Left forelimb (tissue), 1 donor: ENCODE measurements around the gene ARHGAP22.

Experiments used
- DNase-seq: peaks from one replicate; pipeline ENCODE4 v3.0.0-alpha.2; 2018; ENCODE audit warnings: low spot score

The ARHGAP22 gene

DNA sequence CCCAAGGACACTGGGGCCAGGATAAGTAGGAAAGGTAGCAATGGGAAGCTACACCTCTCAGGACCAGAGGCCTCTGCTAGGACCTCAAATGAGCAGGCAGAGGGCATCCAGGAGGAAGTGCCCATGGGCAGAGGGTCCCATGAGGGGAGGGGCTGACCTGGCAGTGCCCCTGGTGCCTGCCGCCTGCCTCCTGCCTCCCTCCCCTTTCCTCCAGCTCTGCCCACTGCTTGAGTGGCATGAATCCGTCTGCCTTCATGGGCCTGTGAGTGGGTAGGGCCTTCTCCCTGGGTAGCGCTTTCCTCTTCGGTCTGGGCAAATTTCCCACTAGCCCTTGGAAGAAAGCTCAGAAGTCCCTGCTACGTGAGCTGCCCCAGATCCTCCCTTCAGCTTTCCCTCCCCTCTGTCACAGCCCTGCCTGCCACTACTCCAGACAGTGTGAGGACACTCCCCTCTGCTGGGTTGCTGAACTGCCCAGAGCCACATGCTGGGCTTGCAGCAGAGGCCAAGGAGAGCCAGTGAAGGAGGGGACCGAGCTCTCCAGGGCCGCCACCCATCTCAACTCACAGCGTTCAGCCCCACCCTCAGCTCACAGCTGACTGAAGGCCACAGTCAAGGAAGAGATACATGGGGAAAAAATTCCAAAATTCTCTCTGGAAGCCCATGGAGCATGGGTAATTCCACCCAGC, 141.4 kb downstream of the ARHGAP22 start:
- peak; percentile 59 for DNase-seq

DNA sequence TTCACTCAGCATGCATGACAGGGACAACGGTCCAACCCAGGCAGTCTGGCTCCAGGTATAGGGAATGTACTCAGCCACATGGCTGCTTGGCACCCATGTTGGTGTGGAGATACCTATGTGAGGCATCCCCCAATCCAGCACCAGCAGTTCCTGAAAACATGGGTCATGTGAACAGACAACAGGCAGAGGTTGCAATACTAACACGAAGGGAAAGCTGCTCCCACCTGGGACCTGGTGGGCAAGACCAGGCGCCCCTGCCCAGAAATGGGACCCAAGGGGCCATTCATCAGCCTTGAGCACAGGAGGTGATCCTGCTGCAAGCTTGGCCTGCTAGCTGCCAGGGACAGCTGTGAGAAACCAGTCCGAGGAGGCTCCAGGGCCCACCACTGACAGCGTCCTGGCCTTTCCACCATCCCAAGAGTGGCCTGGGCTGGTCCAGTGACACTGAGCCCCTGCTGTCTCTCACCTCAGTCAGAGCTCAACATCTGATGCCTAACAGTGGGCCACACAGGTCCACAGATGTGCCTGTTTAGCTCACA, 142.3 kb downstream of the ARHGAP22 start:
- no peak for DNase-seq

DNA sequence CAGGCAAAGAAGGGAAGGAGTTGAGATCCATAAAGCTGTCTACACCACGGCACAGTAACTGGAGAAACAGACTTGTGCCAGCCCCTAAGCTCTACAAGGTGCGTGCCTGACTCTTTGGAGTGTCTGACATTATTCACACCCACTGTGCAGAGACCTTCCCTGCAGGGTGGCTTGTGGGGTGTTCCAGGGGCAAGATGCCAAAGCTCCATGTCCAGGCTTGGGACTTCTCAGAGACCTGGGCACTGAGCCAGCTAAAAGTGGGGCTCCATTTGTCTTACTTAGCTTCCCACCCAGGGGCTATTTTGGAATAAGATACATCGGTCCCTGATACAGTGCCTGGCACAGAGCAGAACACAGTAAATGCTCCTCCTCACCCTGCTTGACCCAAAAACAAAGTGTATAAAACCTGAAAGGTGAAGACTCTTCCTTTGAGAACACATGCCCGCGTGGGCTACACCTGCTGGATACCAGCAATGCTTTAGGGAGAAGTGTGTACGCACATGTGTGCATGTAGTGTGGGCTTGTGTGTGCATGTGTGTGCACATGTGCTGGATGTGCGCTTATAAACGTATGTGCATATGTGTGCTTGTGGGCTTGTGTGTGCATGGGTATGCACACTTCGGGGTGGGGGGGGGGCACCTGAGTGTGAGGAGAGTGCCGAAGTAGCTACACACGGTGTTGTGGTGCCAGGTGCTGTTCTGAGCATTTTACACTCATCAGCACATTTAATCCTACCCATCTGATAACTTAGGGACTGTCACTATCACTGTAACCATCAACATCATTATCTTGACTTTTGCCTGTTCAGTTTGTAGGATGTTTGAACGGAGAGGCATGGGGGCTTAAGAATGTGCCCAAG, 143.0 kb downstream of the ARHGAP22 start:
- no peak for DNase-seq

DNA sequence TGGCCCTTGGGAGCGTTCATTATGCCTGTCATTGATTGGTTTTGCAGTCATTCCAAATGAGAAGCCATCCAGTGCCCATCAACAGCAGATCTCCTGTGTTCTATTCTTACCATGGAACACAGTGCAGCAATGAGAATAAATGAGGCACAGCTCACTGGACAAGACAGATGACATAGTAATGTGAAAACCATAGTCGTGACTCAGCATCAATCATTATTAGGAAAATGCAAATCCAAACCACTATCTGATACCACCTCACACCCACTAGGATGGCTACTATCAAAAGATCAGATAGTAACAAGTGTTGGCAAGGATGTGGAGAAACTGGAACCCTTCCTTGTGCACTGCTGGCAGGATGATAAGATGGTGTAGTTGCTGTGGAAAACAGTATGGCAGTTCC, 144.7 kb downstream of the ARHGAP22 start:
- no peak for DNase-seq

DNA sequence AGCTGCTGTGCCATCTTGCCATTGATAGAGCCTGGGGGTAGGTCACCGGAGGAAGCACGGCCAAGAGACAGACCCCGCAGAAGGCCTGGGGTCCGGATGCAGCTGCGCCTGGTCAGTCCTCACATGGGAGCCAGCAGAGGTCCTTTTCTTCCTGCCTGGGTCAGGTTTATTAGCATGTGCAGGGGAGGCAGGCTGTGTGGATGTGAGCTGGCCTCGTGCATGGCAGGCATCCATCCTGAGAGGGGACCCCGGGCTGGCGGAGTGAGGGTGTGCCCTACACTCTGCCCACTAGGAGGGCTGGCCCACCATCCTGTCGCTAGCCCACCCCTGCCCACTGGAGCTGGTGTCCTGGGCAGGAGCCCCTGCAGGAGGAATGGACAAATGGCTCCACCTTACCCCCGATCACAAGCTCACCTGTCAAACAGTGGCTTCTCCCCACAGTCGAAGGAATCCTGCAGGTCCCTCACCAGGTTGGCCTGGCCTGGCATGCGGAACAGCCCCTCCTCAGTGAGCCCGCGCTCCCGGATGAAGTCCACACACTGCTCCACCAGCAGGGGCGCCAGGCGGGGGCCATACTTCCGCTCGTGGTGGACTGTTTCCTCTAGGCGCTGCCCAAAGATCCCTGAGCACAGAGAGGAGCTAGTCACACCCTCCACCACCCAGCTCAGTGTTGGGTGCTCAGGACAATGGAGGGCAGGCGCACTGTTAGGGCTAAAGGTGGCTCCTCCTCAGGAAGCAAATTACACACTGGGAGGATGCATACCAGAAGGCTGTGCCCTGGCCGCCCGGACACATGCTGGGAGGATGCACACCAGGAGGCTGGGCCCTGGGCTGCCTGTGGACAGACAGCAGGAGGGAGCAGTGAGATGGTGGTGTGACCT, 145.4 kb downstream of the ARHGAP22 start:
- DNase-seq: peak; percentile 55

DNA sequence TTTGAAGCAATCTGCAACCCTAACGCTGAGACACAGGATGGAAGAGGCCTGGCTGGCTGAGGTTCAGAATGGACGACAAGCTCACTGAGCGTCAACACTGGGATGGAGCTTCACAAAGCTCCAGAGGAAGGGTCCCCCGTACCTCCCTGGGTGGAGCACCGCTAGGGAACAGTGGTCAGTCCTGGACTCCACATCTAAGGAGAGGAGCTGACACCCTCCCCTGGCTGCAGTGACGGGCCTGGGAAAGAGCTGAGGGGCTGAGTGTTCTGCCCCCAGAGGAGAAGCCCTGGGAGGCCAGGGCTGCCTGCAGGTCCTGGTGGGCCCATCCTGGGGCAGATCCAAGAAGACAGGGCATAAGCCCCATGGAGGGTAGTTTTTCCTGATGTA, 146.2 kb downstream of the ARHGAP22 start:
- no peak for DNase-seq

DNA sequence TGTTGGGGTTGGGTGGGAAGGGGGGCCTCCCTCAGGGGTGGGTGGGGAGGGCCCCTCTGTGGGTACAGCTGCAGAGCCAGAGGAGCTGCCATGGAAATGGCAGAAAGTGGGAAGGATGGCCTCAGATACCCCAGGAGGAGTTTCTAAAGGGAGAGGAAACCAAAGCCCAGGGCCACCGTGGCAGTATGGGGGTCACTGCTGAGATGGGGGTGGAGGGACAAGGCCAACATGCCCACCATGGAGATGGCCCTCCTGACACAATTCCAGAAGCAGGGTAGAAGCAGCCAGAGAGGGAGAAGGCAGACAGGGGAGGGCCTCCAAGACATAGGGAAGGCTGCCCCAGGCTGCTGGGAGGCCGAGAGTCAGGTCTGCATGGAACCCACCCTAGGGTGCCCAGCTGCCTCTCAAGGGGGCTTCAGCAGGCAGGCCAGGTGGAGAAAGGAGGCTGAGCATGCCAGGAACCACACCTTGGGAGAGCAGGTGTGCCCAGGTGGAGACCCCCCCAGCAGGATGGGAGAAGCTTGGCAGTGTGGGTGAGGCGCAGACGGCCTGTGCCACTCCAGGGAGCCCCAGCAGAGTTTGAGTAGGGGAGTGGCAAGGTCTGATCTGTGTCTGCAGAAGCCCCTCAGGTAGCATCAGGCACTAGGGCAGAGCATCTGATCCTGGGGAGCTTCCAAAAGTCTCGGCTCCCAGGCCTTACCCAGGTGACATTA, 146.8 kb downstream of the ARHGAP22 start:
- DNase-seq: peak; percentile 56

DNA sequence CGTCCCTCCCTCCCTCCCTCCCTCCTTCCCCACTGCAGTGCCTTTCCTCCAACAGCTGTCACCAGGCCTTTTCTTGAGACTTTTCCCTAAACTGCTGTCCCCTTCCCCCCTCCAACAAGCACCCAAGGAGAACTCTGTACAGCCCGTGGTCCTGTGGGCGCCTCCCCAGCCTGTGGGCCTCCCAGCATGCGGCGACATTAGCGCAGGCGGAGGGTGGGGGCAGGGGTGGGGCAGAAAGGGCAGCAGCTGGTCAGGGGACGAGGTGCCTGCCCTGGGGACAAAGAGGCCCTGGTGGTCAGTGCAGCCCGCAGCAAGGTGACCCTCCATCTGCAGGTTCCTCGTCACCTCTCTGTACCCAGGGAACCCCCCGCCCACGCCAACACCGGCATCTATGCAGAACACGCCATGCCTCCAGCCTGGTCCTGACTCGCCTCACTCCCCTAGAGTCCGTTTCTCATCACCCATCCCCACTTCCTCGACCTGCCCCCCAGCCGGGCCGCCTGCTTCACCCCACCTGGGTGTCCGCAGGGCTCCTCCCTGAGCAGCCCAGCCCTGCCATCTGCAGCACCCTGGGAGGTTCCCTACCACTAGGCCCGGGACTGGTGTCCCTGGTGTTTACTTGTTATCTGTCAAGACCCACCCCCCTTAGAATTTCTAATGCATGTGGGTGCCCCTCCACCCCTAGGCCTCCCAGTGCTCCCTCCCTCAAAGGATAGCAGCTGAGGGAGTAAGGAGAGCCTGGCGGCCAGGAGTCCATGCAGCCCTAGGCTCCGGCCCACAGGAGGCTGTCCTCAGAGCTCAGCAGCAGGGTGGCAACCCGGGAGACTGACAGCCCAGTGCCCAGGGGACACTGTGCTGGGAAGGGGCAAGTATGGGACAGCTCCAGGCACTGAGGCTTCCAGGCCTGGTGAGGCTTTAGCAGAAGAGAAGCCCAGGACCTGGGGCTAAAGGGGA, 147.8 kb downstream of the ARHGAP22 start:
- DNase-seq: no peak

DNA sequence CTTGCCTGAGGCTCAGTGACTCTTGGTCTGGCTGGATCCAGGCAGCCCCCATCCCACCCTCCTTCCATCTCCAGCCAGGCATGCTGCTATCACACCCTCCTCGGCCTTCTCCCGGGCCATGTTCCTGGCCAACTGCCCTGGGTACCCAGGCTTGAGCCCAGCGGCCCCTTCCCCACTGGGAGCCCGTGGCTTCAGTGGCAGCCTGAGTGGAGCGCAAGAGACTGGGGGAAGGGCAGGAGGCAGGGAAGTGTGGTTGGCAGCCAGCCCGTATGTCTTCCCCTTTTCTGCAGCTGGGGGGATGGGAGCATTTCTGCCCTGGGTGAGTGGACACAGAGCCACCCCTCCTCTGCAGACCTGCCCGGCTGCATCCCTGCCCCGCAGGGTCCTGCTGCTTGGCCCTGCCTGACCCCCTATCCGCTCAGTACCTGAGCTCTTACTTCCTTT, 148.5 kb downstream of the ARHGAP22 start:
- peak; percentile 65 for DNase-seq

DNA sequence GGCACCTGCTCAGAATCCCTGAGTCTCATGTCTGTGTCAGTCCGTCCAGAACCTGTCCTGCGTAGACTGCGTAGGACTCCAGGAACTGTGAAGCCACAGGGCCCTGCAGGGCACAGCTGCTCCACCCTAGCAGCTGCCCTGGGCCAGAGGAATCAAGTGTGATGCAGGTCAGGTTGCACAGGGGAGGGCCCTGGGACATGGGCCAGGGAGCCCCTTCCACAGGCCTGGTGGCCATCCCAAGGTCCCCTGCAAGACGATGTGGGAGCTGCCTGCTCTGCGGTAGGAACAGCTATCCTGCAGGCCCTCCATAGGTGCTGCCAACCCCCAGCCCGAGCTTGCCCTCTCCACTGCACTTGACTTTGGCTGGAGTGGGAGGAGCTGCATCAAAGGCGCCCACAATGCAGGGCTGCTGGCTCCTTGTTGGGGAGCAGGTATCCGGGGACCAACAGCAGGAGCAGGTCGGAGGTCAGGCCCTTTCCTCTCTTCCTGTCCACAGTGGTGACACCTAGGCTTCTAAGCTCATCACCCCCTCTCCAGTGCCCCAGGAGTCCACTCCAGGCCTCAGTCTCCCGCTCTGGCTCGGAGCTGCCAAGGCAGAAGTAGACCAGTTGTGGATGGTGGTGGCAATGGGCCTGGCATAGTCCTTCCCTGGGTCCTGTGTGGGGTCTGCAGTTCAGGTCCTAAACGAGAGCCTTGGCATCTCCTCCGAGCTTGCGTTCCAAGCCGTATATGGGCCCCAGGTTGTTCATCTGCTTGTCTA, 149.3 kb downstream of the ARHGAP22 start:
- DNase-seq: peak; percentile 55

DNA sequence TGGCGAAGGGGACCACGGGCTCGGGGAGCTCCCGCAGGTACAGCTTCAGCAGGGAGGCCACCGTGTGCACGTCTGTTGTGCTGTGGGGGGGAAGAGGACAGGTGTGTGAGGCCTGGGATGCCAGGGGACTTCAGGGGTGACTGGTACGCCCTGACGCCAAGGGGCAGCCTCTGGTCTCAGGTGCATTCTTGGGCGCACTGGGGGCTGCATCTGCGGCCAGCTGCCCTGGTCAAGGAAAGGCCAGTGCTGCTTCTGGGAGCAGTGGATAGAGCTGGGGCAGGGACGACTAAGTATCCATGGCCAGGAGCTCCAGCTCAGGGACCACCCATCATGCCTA, 149.8 kb downstream of the ARHGAP22 start:
- DNase-seq: no peak

DNA sequence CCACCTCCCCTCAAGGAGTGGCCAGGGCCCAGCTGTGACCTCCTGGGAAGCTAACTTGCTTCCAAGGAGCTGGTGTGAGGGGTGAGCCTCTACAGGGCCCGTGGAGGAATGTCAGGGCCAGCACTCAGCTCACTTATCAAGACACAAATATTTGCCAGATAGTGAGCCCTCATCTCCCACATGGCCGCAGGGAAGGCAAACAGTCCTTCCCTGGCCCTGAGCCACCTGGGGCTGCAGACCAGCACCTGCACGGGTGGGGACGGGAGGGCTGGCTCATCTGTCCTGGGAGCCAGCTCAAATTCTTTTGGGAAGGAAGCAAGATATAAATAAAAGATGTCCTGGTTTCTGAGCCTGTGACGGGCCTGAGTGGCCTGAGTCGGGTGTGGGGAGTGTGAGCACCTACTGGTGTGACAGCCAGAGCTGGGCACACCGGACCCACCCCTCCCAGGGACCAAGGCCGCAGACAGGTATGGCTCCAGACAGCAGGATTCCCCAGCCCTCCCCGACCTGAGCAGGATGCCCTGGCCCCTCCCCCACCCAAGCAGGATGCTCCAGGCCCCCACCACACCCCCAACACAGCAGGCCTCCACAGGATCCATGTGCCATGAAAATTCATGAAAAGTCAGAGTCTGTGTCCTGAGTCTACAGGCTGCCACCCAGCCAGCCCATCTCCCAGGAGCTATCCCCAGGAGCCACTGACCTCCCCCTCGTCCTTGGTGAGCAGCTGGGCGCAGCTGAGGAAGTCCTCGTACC, 150.4 kb downstream of the ARHGAP22 start:
- DNase-seq: peak; percentile 47

DNA sequence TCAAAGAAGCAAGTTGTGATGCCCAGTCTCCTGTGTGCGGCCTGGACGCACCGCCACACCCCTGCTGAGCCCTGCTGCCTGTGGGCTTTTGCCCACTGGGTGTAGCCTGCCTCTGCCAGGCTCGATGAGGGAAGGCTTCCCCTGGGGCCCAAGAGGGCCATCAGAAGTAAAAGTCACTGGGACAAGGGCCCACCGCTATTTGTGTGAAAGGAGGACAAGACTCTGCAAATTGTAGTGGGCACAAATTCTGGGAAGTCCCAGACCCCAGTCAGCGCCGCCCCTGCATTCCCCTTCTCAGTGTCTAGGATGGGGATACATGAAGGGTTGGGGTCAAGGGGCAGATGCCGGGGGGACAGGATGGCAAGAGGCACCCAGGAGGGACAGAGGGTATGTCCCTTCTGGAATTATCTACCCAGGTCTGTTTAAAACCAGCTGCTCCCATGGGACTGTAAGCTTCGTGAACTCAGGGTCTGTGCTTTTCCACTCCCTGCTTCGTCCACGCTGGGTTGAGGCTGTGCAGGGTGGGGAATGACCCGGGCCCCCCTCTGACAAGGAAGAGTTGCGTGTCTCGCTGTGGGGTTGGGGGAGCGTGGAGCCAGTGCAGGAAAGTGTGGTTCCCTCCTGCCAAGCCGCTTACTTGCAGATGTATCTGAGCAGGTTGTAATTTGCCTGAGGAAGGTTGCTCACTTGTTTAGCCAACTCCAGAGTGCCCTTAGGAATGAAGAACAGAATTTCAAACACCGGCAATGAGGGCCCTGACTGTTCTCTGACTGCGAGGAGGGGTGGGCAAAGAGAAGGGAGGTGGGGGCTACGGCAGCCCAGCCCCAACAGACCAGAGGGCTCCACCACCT, 151.2 kb downstream of the ARHGAP22 start:
- no peak for DNase-seq

DNA sequence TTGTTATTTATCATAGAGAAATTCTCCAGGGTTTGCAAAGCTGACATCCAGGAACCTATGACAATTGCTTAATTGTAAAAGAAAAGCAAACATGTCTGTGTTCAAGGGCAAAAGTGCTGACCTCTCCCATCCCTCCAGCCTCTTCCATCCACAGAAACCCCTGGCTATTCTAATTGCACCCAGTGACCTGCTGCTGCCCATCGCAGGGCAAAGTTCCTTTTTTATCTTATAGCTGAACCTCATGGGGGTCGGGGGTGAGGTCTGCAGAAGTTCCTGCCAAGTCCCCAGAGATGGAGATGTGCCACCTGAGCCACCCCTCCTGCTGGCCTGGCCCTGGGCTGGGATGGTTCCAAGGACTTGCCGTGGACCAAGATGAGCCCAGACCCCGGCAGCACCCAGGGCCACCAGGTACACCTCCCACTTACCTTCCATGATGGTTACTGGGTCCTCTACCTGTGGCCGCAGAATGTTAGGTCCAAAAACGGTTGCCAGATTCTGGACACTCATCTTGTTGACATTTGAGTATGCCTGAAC, 151.9 kb downstream of the ARHGAP22 start:
- peak; percentile 52 for DNase-seq

DNA sequence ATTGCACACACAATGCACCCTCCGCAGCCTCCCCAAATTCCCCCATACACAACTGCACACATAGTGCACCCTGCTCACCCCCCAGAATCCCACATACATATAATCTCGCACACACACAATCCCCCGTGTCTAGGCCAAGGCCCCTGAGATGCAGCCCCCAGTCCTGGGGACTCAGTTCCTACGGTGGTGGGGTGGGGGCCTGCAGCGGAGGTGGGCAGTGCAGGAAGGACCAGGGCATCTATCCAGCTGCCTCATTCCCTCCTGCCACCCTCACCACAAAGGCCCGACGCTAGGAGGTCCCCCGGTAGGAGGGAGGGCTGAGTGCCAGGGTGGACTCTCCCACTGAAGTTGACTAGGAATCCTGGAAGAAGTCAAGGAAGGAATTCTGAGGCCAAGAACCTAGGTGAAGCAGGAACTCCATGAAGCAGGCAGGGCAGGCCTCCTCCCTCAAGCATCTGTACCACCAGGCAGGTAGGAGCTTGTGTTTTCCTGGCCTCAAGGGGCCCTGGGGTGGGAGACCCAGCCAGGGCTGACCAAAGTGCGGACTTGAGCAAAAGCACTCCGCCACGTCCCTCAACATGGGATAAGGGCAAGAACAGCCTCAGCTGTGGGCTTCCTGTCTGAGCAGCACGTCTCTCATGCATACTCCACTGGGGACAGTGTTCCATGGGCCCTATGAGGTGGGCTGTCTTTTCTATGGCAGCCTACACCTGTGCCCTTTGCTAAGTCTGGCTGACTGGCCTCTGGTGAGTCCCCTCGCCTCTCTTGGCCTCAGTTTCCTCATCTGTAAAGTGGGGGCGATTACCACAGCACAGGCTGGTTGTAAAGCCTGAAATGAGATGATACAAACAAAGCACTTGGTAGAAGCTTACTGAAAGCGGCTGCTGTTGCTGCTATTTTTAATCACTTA, 152.6 kb downstream of the ARHGAP22 start:
- peak; percentile 61 for DNase-seq

DNA sequence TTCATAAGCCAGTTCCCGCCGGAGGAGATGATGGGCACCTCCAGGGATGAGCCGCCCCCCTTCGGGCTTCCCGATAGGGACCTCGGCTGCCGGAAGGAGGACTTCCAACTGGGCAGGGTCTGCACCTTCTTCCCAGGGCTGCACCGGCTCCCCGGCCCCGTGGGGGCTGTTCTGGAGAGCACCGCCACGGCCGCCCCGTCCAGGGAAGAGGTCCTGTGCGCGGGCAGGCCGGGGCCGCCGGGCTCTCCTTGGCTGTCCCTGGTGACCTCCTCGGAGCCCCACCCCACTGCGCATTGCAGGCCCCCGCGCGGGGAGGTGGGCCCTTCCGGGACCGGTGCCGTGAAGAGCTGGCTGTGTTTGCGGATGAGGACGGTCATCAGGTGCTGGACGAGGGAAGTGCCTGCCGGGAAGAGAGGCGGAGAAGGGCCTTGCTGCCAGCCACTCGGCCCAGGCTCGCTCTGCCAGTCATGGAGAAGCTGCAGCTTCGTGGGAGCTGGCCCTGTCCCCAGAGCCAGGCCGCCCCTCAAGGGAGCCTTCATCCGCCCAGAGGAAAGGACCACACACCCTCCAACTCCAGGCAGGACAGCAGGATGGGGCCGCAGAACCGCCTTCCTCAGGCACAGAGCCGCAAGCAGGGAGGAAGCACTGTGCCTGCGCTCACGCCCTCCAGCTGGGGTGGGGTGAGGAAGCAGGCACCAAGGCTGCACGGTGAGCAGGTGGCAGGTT, 154.0 kb downstream of the ARHGAP22 start:
- DNase-seq: peak; percentile 60
